ENCODE measurements around the gene BZW2.
"Not testable (repeated sequence)": the region's sequence is repeated elsewhere in the genome, so short reads cannot be mapped to it uniquely, and the experiment has no call there.

BZW2 gene

DNA sequence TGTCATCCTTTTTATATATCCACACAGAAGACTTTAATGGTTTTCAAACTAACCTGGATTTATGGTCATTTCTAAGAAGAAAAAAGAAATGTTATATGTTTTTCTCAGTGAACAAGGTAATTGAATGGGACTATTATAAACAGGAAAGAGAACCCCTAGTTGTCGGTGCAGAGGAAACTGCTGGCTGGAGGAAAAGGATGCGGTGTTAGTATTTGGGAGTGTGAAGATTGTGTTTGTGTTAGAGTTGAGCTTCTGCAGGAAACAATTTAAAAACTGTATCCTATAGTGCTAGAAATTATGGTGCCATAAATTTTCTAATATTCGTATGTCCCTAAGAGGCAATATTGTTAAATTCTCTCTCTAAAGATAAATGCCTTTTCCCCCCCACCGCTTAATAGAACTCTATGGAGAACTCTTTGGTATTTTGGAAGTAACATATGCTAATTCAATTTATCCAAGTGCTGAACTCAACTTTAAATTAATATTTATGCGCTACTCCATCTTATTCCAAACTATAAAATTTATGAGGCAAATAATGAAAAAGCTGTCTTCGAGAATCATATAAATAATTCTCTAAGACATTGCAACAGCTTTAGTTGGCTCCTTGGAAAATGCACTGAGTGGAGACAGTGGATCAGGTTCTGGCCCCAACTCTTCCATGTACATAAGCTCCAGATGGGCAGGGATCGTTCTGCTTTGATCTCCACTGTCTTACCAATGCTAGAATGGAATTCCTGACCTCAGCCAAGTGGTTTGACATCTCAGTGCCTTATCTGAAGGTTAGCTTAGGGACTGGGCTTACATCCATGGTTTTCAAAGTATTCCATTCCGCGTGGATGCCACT, 5.6 kb downstream of the BZW2 start:
- TF ChIP-seq, protein P1, sequence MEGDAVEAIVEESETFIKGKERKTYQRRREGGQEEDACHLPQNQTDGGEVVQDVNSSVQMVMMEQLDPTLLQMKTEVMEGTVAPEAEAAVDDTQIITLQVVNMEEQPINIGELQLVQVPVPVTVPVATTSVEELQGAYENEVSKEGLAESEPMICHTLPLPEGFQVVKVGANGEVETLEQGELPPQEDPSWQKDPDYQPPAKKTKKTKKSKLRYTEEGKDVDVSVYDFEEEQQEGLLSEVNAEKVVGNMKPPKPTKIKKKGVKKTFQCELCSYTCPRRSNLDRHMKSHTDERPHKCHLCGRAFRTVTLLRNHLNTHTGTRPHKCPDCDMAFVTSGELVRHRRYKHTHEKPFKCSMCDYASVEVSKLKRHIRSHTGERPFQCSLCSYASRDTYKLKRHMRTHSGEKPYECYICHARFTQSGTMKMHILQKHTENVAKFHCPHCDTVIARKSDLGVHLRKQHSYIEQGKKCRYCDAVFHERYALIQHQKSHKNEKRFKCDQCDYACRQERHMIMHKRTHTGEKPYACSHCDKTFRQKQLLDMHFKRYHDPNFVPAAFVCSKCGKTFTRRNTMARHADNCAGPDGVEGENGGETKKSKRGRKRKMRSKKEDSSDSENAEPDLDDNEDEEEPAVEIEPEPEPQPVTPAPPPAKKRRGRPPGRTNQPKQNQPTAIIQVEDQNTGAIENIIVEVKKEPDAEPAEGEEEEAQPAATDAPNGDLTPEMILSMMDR (IDR thresholded peaks at IDR 0.05; ENCODE audit: extremely low read depth, missing control alignments) = no peak
- DNase-seq (ENCODE audit: low spot score) = no peak

DNA sequence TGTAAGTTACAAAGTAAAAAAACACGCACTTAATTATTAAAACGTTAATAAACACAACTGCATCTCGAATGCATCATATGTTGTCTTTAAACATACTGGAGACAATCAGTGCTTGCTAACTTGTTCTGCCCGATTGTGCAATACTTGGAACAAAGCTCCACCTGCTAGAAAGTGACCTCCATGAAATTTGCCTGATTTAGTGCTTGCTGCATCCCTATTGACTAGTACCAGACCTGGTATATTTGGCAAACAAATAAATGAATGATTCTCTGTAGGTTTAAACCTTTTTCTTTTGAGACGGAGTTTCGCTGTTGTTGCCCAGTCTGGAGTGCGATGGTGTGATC, 6.2 kb downstream of the BZW2 start:
- DNase-seq (ENCODE audit: low spot score) = no peak
- TF ChIP-seq, protein P1 (IDR thresholded peaks at IDR 0.05; ENCODE audit: extremely low read depth, missing control alignments) = no peak

DNA sequence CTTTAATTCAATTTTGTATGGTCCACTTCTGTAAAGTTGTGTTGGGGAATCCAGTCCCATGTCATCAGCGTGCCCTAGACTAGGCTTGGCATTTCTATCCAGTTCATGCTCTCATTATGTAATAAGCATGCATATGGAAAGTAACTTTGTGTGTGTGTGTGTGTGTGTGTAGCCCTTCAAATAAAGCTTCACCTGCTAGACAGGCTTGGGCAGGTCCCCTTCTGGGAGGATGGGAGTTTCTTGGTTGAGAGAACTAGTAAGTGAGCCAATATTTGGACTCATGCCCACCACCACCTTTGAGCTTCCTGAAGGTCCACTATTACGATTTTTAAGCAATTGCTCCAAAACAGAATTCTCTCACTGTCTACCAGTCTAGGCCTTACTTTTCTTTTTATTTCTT, 6.9 kb downstream of the BZW2 start:
- no peak for DNase-seq (ENCODE audit: low spot score)
- TF ChIP-seq, protein P1 (IDR thresholded peaks at IDR 0.05; ENCODE audit: extremely low read depth, missing control alignments) = no peak

DNA sequence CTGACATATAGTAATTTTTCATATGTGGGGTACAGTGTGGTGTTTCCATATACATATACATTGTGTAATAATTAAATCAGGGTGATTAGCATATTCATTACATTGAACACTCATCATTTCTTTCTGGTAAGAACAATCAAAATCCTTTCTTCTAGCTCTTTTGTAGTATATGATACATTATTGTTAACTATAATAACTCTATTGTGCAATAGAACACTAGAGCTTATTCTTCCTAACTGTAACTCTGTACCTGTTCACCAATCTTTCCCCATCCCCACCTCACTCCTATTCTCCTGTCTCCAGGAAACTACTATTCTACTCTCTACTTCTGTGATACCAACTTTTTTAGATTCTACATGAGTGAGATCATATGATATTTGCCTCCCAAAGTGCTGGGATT, 9.4 kb downstream of the BZW2 start:
- TF ChIP-seq, protein P1 (IDR thresholded peaks at IDR 0.05; ENCODE audit: extremely low read depth, missing control alignments) = no peak
- DNase-seq (ENCODE audit: low spot score) = no peak

DNA sequence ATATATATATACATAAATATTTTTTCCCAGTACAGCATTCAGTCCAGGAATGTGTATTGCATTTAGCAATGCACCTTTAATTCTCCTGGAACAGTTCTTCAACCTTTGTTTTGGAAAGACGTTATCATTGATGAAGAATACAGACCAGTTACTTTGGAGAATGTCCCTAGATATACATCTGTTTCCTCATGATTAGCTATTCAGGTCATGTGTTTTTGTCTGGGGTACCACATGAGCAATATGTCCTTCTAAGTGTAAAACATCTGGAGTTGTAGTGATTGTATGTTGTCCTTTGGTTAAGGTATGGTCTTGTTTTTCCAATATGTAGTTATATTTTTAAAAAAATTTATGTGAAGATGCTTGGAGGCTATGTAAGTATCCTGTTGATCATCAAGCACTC, 10.2 kb downstream of the BZW2 start:
- DNase-seq (ENCODE audit: low spot score) = no peak
- TF ChIP-seq, protein P1 (IDR thresholded peaks at IDR 0.05; ENCODE audit: extremely low read depth, missing control alignments) = no peak

DNA sequence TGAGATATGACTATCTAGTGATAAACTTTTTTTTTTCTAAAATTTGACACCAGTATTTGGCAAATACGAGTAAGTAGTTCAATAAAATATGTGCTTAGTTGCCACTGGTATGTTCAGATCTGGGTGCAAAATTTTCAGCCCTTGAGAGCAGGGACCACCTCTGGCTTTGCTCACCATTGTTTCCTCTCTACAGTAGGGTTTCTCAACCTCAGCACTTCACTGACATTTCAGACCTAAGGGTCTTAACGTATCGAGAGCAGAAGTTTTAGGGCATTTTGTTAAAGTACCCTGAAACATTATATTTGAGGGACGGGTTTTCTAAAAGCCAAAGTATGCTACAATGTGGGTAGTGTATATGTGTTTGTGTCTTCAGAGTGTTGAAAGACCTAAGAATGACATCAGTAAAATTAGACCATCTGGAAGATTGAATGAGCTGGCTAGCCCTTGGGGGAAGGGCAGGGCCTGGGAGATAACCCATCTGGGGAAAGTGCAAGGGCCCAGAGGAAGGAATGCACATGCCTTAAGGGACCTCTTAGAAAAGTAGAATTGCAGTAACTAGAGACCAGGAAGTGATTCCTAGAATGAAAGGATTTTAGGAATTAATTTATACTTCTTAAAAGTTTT, 11.8 kb downstream of the BZW2 start:
- TF ChIP-seq, protein P1 (IDR thresholded peaks at IDR 0.05; ENCODE audit: extremely low read depth, missing control alignments) = no peak
- no peak for DNase-seq (ENCODE audit: low spot score)

DNA sequence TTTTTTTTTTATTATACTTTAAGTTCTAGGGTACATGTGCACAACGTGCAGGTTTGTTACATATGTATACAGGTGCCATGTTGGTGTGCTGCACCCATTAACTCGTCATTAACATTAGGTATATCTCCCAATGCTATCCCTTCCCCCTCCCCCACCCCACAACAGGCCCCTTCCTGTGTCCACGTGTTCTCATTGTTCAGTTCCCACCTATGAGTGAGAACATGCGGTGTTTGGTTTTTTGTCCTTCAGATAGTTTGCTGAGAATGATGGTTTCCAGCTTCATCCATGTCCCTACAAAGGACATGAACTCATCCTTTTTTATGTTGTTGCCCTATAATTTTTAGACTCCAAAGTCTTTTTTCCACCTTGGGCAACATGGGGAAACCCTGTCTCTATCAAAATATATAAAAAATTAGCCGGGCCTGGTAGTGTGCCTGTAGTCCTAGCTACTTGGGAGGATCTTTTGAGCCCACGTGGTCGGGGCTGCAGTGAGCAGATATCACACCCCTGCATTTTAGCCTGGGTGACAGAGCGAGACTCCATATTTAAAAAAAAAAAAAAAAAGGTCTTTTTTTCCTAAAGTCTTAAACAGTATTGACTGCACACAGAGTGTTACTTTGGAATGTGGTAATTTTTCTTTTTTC, 14.0 kb downstream of the BZW2 start:
- not testable (repeated sequence) for DNase-seq (ENCODE audit: low spot score)

Data from GM20000 (cell line).